HCT116 (cell line): ENCODE data around the gene PIAS3. TPM values are rescaled to one million over a fixed set of nuclear protein-coding genes. Genes with fewer than 3 reads are reported as not detected.

Experiments
- ATAC-seq: fragments of 200-7000 bp; cut with Tn5 transposase; 2 replicates; pipeline ENCODE4 v1.9.1; 2020; ENCODE audit warnings: mild to moderate bottlenecking, moderate library complexity
- BruUV-seq: library from RNA; stranded (reverse); fragments of 400-500 nt; replicated peaks from 2 replicates; lab custom pipeline; 2021; lab: Mats Ljungman, UMichigan
- CTCF ChIA-PET: fragments of 300-600 bp; sonication (Branson Sonifier 250); formaldehyde crosslinking; loops from one replicate; lab custom pipeline; 2021; ENCODE audit warnings: antibody characterized with exemption; lab: Charles Lee
- POLR2A ChIA-PET: fragments of 300-600, 350-600 bp; sonication (Branson Sonifier 250); formaldehyde crosslinking; loops from one replicate; lab custom pipeline; 2021; ENCODE audit warnings: antibody characterized with exemption; lab: Charles Lee
- RAD21 ChIA-PET, 2 experiments: fragments of 300-600 bp; sonication (Branson Sonifier 250); formaldehyde crosslinking; loops; one replicate each; lab custom pipeline; 2023; ENCODE audit warnings: low total read pairs in 2 of 2; ENCODE audit not compliant: uncharacterized antibody in 2 of 2, unreplicated experiment in 2 of 2, low non-redundant PET in 1 of 2; lab: Charles Lee
- DNase-seq: peaks from one replicate; pipeline ENCODE4 v3.0.0-alpha.2; 2010; ENCODE audit warnings: low read depth, low spot score
- H2AFZ ChIP-seq: fragments of 200-600 bp; shearing (Covaris generic), sonication (generic); 2 replicates; pipeline ENCODE4 v1.6.1; 2017; ENCODE audit warnings: low read depth, mixed run types, mixed read lengths, antibody characterized with exemption, low read length; ENCODE audit not compliant: poor library complexity, severe bottlenecking
- H3K27ac ChIP-seq: 2 replicates; pipeline ENCODE4 v1.5.1; 2012; ENCODE audit warnings: low read depth, low read length
- H3K27me3 ChIP-seq: fragments of 200-600 bp; sonication (generic); 2 replicates; pipeline ENCODE4 v1.6.1; 2016; ENCODE audit warnings: mixed run types, low read length, mixed read lengths; ENCODE audit not compliant: insufficient read depth
- H3K36me3 ChIP-seq, 2 experiments: fragments of 200-500 bp in 1 of 2; fragments of 200-600 bp in 1 of 2; sonication (Bioruptor generic) in 1 of 2; sonication (generic) in 1 of 2; 2 replicates each; pipeline versions ENCODE4 v1.5.1 to v1.6.1; 2014 to 2016; ENCODE audit warnings: low read length in 2 of 2, inconsistent platforms in 1 of 2, mixed read lengths in 1 of 2, mixed run types in 1 of 2; ENCODE audit not compliant: insufficient read depth in 2 of 2, control insufficient read depth in 1 of 2
- H3K4me1 ChIP-seq, 2 experiments: fragments of 200-600 bp in 1 of 2; sonication (generic) in 1 of 2; 2 replicates each; pipeline versions ENCODE4 v1.5.1 to v1.6.1; 2012 to 2017; ENCODE audit warnings: low read length in 2 of 2, inconsistent platforms in 1 of 2, mild to moderate bottlenecking in 1 of 2, mixed read lengths in 1 of 2, mixed run types in 1 of 2, moderate library complexity in 1 of 2; ENCODE audit not compliant: insufficient read depth in 2 of 2, control insufficient read depth in 1 of 2
- H3K4me2 ChIP-seq: fragments of 200-600 bp; sonication (generic); 2 replicates; pipeline ENCODE4 v1.6.1; 2017; ENCODE audit warnings: mixed run types, low read length, mixed read lengths
- H3K4me3 ChIP-seq, 2 experiments: fragments of 200-600 bp in 1 of 2; sonication (generic) in 1 of 2; replicated peaks in 1 of 2; 2 replicates each; pipeline ENCODE4 v1.5.1; 2011 to 2016; ENCODE audit warnings: low read length in 2 of 2, control low read depth in 1 of 2, low read depth in 1 of 2, mild to moderate bottlenecking in 1 of 2, mixed read lengths in 1 of 2, mixed run types in 1 of 2
- H3K79me2 ChIP-seq: fragments of 200-600 bp; sonication (generic); 2 replicates; pipeline ENCODE4 v1.6.1; 2017; ENCODE audit warnings: mild to moderate bottlenecking, mixed run types, low read length, moderate library complexity, mixed read lengths; ENCODE audit not compliant: insufficient read depth
- H3K9ac ChIP-seq: fragments of 200-600 bp; sonication (generic); 2 replicates; pipeline ENCODE4 v1.6.1; 2016; ENCODE audit warnings: low read length, mixed read lengths
- H3K9me2 ChIP-seq: fragments of 200-600 bp; sonication (generic), shearing (Covaris generic); 2 replicates; pipeline ENCODE4 v1.6.1; 2017; ENCODE audit warnings: mixed run types, mild to moderate bottlenecking, moderate library complexity; ENCODE audit not compliant: insufficient read depth
- H3K9me3 ChIP-seq, 2 experiments: fragments of 200-500 bp in 1 of 2; fragments of 200-600 bp in 1 of 2; sonication (Bioruptor generic) in 1 of 2; sonication (generic) in 1 of 2; 2 replicates each; pipeline ENCODE4 v1.6.1; 2014 to 2017; ENCODE audit warnings: low read length in 2 of 2, mixed read lengths in 2 of 2, inconsistent platforms in 1 of 2, low read depth in 1 of 2, mild to moderate bottlenecking in 1 of 2, mixed run types in 1 of 2, moderate library complexity in 1 of 2; ENCODE audit not compliant: control insufficient read depth in 1 of 2, insufficient read depth in 1 of 2
- H4K20me1 ChIP-seq: fragments of 200-600 bp; sonication (generic), shearing (Covaris generic); 2 replicates; pipeline ENCODE4 v1.6.1; 2017; ENCODE audit warnings: mixed run types, mild to moderate bottlenecking, moderate library complexity; ENCODE audit not compliant: insufficient read depth
- CBX3 ChIP-seq: IDR thresholded peaks from 2 replicates; pipeline ENCODE4 v1.6.1; 2012; ENCODE audit warnings: low read depth
- EGR1 ChIP-seq: IDR thresholded peaks from 2 replicates; pipeline ENCODE4 v1.6.1; 2012; ENCODE audit warnings: low read depth
- EZH2 ChIP-seq: fragments of 200-600 bp; sonication (generic); IDR thresholded peaks from 2 replicates; pipeline ENCODE4 v1.6.1; 2017; ENCODE audit warnings: antibody characterized with exemption, mixed run types
- EZH2phosphoT487 ChIP-seq: fragments of 200-600 bp; IDR thresholded peaks from 2 replicates; pipeline ENCODE4 v1.6.1; 2018; ENCODE audit warnings: antibody characterized with exemption, borderline replicate concordance
- JUND ChIP-seq: IDR thresholded peaks from 2 replicates; pipeline ENCODE4 v1.6.1; 2012
- MAX ChIP-seq: IDR thresholded peaks from 2 replicates; pipeline ENCODE4 v1.6.1; 2012
- POLR2A ChIP-seq: IDR thresholded peaks from 2 replicates; pipeline ENCODE4 v1.7.0; 2011; ENCODE audit warnings: borderline replicate concordance; ENCODE audit not compliant: insufficient read depth, insufficient read length; ENCODE audit errors: extremely low read depth
- POLR2AphosphoS5 ChIP-seq: IDR thresholded peaks from 2 replicates; pipeline ENCODE4 v1.6.1; 2011; ENCODE audit warnings: mild to moderate bottlenecking, low read depth, low read length, moderate library complexity
- SIN3A ChIP-seq: IDR thresholded peaks from 2 replicates; pipeline ENCODE4 v1.6.1; 2012; ENCODE audit warnings: low read depth
- TCF7L2 ChIP-seq: IDR thresholded peaks from 2 replicates; pipeline ENCODE4 v1.7.0; 2011; ENCODE audit warnings: borderline replicate concordance, inconsistent platforms; ENCODE audit not compliant: insufficient read depth, insufficient read length; ENCODE audit errors: extremely low read depth
- ZNF274 ChIP-seq: fragments of 200-500 bp; sonication (Bioruptor generic); IDR thresholded peaks from 2 replicates; pipeline ENCODE4 v1.6.1; 2014; ENCODE audit warnings: mild to moderate bottlenecking, low read depth, low read length, inconsistent platforms
- intact Hi-C: fragments of 100-400 bp; cut with micrococcal nuclease; formaldehyde crosslinking; loops from 2 replicates; pipeline ENCODE4 v1.10.0; 2022
- total RNA-seq: library from RNA; stranded (reverse); gene quantifications from one replicate; pipeline ENCODE4 v1.2.1, GENCODE V29; 2021; ENCODE audit not compliant: unreplicated experiment
- TF ChIP-seq, protein P1 (sequence below): IDR thresholded peaks from 2 replicates; pipeline ENCODE4 v1.6.1; 2012
- TF ChIP-seq, protein P2 (sequence below): IDR thresholded peaks from 2 replicates; pipeline ENCODE4 v1.6.1; 2011; ENCODE audit warnings: mild to moderate bottlenecking, low read length, moderate library complexity; ENCODE audit not compliant: insufficient replicate concordance; ENCODE audit errors: extremely low read depth
- TF ChIP-seq, protein P3 (sequence below): IDR thresholded peaks from 2 replicates; pipeline ENCODE4 v1.6.1; 2012; ENCODE audit warnings: low read depth

The PIAS3 gene
- total RNA-seq, 1 experiment from 2014 or later: 31.2 TPM

DNA sequence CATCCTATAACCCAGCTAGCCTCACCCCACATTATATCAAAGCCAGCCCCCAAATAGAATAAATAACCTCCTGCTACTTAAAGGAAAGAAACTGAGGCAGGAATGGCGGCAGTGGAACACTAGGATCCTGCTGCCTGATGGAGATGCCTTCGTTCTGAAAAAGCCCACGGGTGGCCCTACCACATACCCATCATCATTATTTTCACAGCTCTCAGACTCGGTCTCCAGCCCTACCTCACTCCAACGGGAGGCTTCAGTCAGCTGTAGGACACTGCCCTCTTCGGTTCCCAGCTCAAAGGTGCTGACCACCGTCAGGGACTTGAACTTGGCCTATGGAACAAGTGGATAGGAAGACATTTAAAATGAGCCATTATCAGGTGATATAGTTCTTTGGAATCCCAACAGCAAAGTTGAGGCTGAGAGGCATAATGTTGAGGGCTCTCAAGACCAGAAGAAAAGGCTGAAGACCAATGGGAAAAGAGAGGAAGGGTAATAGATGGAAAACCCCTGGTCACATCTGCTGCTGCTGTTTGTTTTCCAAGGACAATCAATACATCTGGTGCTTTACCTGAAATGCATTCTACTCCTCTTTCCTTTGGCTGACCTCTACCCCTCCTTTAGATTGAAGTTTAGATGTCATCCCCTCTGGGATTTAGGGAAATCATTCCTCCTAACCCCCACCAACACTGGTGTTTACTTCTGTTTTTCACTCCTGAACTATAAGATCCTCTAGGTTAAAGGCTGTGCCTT, 34.6 kb upstream of the PIAS3 start:
- no peak for ATAC-seq
- no peaks in the 10 kb centered on the region for H3K9me3 ChIP-seq
- POLR2A ChIA-PET: interaction anchor here (1.2 to 2.0 kb wide), 2 partner anchors 34 to 159 kb away, joined by 5 to 14 read pairs; partner anchors contain the start of gene RBM8A
- no peak for DNase-seq
- H3K36me3 ChIP-seq: no peaks in the 10 kb centered on the region
- RAD21 ChIA-PET: no interaction called here
- H4K20me1 ChIP-seq: no peaks in the 10 kb centered on the region
- no peak overlapping the region for H3K4me2 ChIP-seq
- peaks cover 28 to 29% of the 10 kb centered on the region in 2 experiments for H3K4me1 ChIP-seq
- no peaks in the 10 kb centered on the region for H3K9me2 ChIP-seq
- H3K79me2 ChIP-seq: no peaks in the 10 kb centered on the region
- no TSS peak for BruUV-seq
- CTCF ChIA-PET: interaction anchor here (1.3 to 2.9 kb wide), 3 partner anchors 14 to 114 kb away, joined by 3 to 19 read pairs (median 19); partner anchors contain the start of gene ITGA10
- no peak overlapping the region for H2AFZ ChIP-seq
- intact Hi-C loops: loop anchor here (5.0 kb wide), 1 partner anchor 84 kb away; no protein-coding TSS in a partner anchor
- H3K4me3 ChIP-seq: no peak overlapping the region
- peak overlapping the region; percentile 78 for H3K27ac ChIP-seq
- no peaks in the 10 kb centered on the region for H3K27me3 ChIP-seq
- TF ChIP-seq EZH2: no peak
- TF ChIP-seq, protein P1, sequence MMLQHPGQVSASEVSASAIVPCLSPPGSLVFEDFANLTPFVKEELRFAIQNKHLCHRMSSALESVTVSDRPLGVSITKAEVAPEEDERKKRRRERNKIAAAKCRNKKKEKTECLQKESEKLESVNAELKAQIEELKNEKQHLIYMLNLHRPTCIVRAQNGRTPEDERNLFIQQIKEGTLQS: no peak
- TF ChIP-seq SIN3A: no peak
- TF ChIP-seq, protein P2, sequence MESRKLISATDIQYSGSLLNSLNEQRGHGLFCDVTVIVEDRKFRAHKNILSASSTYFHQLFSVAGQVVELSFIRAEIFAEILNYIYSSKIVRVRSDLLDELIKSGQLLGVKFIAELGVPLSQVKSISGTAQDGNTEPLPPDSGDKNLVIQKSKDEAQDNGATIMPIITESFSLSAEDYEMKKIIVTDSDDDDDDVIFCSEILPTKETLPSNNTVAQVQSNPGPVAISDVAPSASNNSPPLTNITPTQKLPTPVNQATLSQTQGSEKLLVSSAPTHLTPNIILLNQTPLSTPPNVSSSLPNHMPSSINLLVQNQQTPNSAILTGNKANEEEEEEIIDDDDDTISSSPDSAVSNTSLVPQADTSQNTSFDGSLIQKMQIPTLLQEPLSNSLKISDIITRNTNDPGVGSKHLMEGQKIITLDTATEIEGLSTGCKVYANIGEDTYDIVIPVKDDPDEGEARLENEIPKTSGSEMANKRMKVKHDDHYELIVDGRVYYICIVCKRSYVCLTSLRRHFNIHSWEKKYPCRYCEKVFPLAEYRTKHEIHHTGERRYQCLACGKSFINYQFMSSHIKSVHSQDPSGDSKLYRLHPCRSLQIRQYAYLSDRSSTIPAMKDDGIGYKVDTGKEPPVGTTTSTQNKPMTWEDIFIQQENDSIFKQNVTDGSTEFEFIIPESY: no peak
- TF ChIP-seq, protein P3, sequence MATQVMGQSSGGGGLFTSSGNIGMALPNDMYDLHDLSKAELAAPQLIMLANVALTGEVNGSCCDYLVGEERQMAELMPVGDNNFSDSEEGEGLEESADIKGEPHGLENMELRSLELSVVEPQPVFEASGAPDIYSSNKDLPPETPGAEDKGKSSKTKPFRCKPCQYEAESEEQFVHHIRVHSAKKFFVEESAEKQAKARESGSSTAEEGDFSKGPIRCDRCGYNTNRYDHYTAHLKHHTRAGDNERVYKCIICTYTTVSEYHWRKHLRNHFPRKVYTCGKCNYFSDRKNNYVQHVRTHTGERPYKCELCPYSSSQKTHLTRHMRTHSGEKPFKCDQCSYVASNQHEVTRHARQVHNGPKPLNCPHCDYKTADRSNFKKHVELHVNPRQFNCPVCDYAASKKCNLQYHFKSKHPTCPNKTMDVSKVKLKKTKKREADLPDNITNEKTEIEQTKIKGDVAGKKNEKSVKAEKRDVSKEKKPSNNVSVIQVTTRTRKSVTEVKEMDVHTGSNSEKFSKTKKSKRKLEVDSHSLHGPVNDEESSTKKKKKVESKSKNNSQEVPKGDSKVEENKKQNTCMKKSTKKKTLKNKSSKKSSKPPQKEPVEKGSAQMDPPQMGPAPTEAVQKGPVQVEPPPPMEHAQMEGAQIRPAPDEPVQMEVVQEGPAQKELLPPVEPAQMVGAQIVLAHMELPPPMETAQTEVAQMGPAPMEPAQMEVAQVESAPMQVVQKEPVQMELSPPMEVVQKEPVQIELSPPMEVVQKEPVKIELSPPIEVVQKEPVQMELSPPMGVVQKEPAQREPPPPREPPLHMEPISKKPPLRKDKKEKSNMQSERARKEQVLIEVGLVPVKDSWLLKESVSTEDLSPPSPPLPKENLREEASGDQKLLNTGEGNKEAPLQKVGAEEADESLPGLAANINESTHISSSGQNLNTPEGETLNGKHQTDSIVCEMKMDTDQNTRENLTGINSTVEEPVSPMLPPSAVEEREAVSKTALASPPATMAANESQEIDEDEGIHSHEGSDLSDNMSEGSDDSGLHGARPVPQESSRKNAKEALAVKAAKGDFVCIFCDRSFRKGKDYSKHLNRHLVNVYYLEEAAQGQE: no peak
- no peak for TF ChIP-seq MAX
- no peak for TF ChIP-seq POLR2AphosphoS5
- no peak for TF ChIP-seq POLR2A
- TF ChIP-seq CBX3: no peak
- no peak for TF ChIP-seq ZNF274
- TF ChIP-seq EZH2phosphoT487: no peak
- no peak for TF ChIP-seq EGR1
- no peak for TF ChIP-seq JUND
- TF ChIP-seq TCF7L2: no peak
- no peak overlapping the region for H3K9ac ChIP-seq
